Common myeloid progenitor, CD34-positive (primary cell): ENCODE data around the gene SLC38A10.
"Not testable (repeated sequence)": the region's sequence is repeated elsewhere in the genome, so short reads cannot be mapped to it uniquely, and the experiment has no call there.

Source experiments
- CTCF ChIA-PET: fragments of 350-600 bp; sonication (Branson Sonifier 250); formaldehyde crosslinking; loops from one replicate; lab custom pipeline; 2021; ENCODE audit warnings: antibody characterized with exemption; lab: Charles Lee
- POLR2A ChIA-PET: fragments of 350-600 bp; sonication (Branson Sonifier 250); formaldehyde crosslinking; loops from one replicate; lab custom pipeline; 2021; ENCODE audit warnings: antibody characterized with exemption; lab: Charles Lee
- DNase-seq, 3 donors: peaks; one replicate each; pipeline versions ENCODE4 v3.0.0 to v3.0.0-alpha.2; 2013
- H3K27ac ChIP-seq, 2 experiments: 1 replicate in 1 of 2; 2 replicates in 1 of 2; pipeline ENCODE4 v1.7.0; 2013; ENCODE audit warnings: inconsistent platforms in 2 of 2, low read length in 2 of 2, mild to moderate bottlenecking in 2 of 2, low read depth in 1 of 2, moderate library complexity in 1 of 2; ENCODE audit not compliant: severe bottlenecking in 2 of 2, insufficient read depth in 1 of 2, poor library complexity in 1 of 2
- H3K27me3 ChIP-seq, 5 experiments: replicated peaks in 2 of 5; 1 replicate in 3 of 5; 2 replicates in 2 of 5; pipeline versions ENCODE4 v1.6.1 to v1.7.0; 2013; ENCODE audit warnings: low read length in 4 of 5, mild to moderate bottlenecking in 2 of 5, moderate library complexity in 2 of 5, inconsistent platforms in 1 of 5; ENCODE audit not compliant: insufficient read depth in 5 of 5, control insufficient read depth in 4 of 5
- H3K36me3 ChIP-seq, 4 experiments: 1 replicate in 2 of 4; 2 replicates in 2 of 4; pipeline versions ENCODE4 v1.6.1 to v1.7.0; 2013; ENCODE audit warnings: low read length in 3 of 4, control low read depth in 1 of 4, mild to moderate bottlenecking in 1 of 4; ENCODE audit not compliant: control insufficient read depth in 4 of 4, insufficient read depth in 4 of 4
- H3K4me1 ChIP-seq, 4 experiments: 1 replicate in 3 of 4; 2 replicates in 1 of 4; pipeline versions ENCODE4 v1.6.1 to v1.7.1; 2013; ENCODE audit warnings: low read length in 3 of 4, mild to moderate bottlenecking in 3 of 4, control low read depth in 1 of 4, inconsistent platforms in 1 of 4, moderate library complexity in 1 of 4; ENCODE audit not compliant: control insufficient read depth in 4 of 4, insufficient read depth in 4 of 4; ENCODE audit errors: control extremely low read depth in 1 of 4
- H3K4me3 ChIP-seq, 7 experiments: 1 replicate in 4 of 7; 2 replicates in 3 of 7; pipeline versions ENCODE4 v1.5.1 to v1.7.0; 2013; ENCODE audit warnings: mild to moderate bottlenecking in 7 of 7, low read length in 6 of 7, moderate library complexity in 6 of 7, inconsistent platforms in 2 of 7, low read depth in 2 of 7, control low read depth in 1 of 7; ENCODE audit not compliant: insufficient read depth in 4 of 7, control insufficient read depth in 1 of 7; ENCODE audit errors: extremely low read depth in 1 of 7
- H3K9me3 ChIP-seq, 5 experiments: 1 replicate in 4 of 5; 2 replicates in 1 of 5; pipeline versions ENCODE4 v1.6.1 to v1.7.1; 2013; ENCODE audit warnings: low read length in 4 of 5, mild to moderate bottlenecking in 2 of 5, inconsistent platforms in 1 of 5, low read depth in 1 of 5, moderate library complexity in 1 of 5; ENCODE audit not compliant: control insufficient read depth in 4 of 5, insufficient read depth in 2 of 5; ENCODE audit errors: control extremely low read depth in 1 of 5
- WGBS: methylation state at CpG from one replicate; pipeline ENCODE4 v1.1.5; 2013; ENCODE audit not compliant: insufficient coverage; 5-methylcytosine and 5-hydroxymethylcytosine counted together

The SLC38A10 gene

GRCh38 chr17:81310949-81311550, 15.9 kb upstream of the SLC38A10 start:
- no peak overlapping the region for H3K27ac ChIP-seq
- POLR2A ChIA-PET: no interaction called here
- no peak for DNase-seq
- peaks cover 0 to 12% (median 11%) of the 10 kb centered on the region in 4 experiments for H3K4me1 ChIP-seq
- WGBS: 91% methylated on average over 13 of the region's 19 CpGs
- no peak overlapping the region for H3K4me3 ChIP-seq
- H3K36me3 ChIP-seq: no peaks in the 10 kb centered on the region
- H3K9me3 ChIP-seq: no peaks in the 10 kb centered on the region
- H3K27me3 ChIP-seq: no peaks in the 10 kb centered on the region
- CTCF ChIA-PET: interaction anchor here (1.0 to 2.5 kb wide), 7 partner anchors 11 to 235 kb away, joined by 3 to 10 read pairs (median 4); no protein-coding TSS in a partner anchor

- peak in 1 of 3 donors; percentile 19 for DNase-seq
- H3K27ac ChIP-seq: peak overlapping the region in 1 of 2 experiments; percentile 49
- CTCF ChIA-PET: interaction anchor here (0.7 to 2.5 kb wide), 18 partner anchors 11 to 236 kb away, joined by 3 to 11 read pairs (median 4); partner anchors contain the start of gene SLC38A10
- peaks cover 0 to 12% (median 11%) of the 10 kb centered on the region in 4 experiments for H3K4me1 ChIP-seq
- H3K9me3 ChIP-seq: no peaks in the 10 kb centered on the region
- H3K27me3 ChIP-seq: no peaks in the 10 kb centered on the region
- 88% methylated on average over 32 of the region's 36 CpGs for WGBS
- POLR2A ChIA-PET: interaction anchor here (1.0 kb wide), 1 partner anchor 16 kb away, joined by 3 read pairs; no protein-coding TSS in a partner anchor
- H3K36me3 ChIP-seq: no peaks in the 10 kb centered on the region
- H3K4me3 ChIP-seq: no peak overlapping the region
Observed at GRCh38 chr17:81309859-81310839, 15.0 kb upstream of the SLC38A10 start.

- Histone ChIP-seq H3K4me3 (peak overlapping the region in 3 of 7 experiments; percentile 5 to 54 (median 44)), H3K27me3 (no peaks in the 10 kb centered on the region), H3K27ac (peak overlapping the region in 1 of 2 experiments; percentile 49), H3K36me3 (no peaks in the 10 kb centered on the region), H3K9me3 (no peaks in the 10 kb centered on the region), H3K4me1 (peaks cover 0 to 12% (median 11%) of the 10 kb centered on the region in 4 experiments)
- 19% methylated on average over 19 of the region's 22 CpGs for WGBS
- ChIA-PET CTCF (interaction anchor here (0.7 to 2.5 kb wide), 16 partner anchors 11 to 237 kb away, joined by 3 to 11 read pairs (median 4); partner anchors contain the start of gene SLC38A10), POLR2A (interaction anchor here (0.6 to 1.0 kb wide), 2 partner anchors 14 to 17 kb away, joined by 3 read pairs; no protein-coding TSS in a partner anchor)
- DNase-seq: peak; percentile 70 to 84 (median 78)
Observed at GRCh38 chr17:81309140-81309858, 14.2 kb upstream of the SLC38A10 start.

- Histone ChIP-seq H3K4me1 (peaks cover 0 to 12% (median 11%) of the 10 kb centered on the region in 4 experiments), H3K4me3 (peak overlapping the region in 1 of 7 experiments; percentile 44)
- H3K27ac ChIP-seq, H3K27me3 ChIP-seq, H3K9me3 ChIP-seq, DNase-seq, H3K36me3 ChIP-seq: not testable (repeated sequence)
- POLR2A ChIA-PET: interaction anchor here (0.6 kb wide), 1 partner anchor 13 kb away, joined by 3 read pairs; no protein-coding TSS in a partner anchor
- CTCF ChIA-PET: interaction anchor here (1.0 to 2.5 kb wide), 8 partner anchors 10 to 214 kb away, joined by 3 to 11 read pairs (median 6); partner anchors contain the start of gene SLC38A10
- 70% methylated on average over 11 of the region's 14 CpGs for WGBS
Observed at GRCh38 chr17:81308784-81309139, 13.7 kb upstream of the SLC38A10 start.

GRCh38 chr17:81307636-81308560, 12.8 kb upstream of the SLC38A10 start:
- WGBS: 95% methylated on average over 13 of the region's 19 CpGs
- Histone ChIP-seq H3K4me1 (peaks cover 0 to 12% (median 11%) of the 10 kb centered on the region in 4 experiments), H3K9me3 (no peaks in the 10 kb centered on the region), H3K4me3 (no peak overlapping the region), H3K27ac (no peak overlapping the region), H3K27me3 (no peaks in the 10 kb centered on the region), H3K36me3 (no peaks in the 10 kb centered on the region)
- ChIA-PET CTCF (interaction anchor here (0.6 to 2.5 kb wide), 7 partner anchors 12 to 53 kb away, joined by 3 to 11 read pairs (median 5); partner anchors contain the start of gene SLC38A10), POLR2A (no interaction called here)
- no peak for DNase-seq
